ELF-1 (cell line): ENCODE results near the gene SGCA.

ENCODE experiments used
- DNase-seq: peaks from one replicate; pipeline ENCODE4 v3.0.0-alpha.2; 2016; ENCODE audit warnings: low read depth, low spot score

Gene SGCA

GRCh38 chr17:50165867-50166517 lies at the start of gene SGCA:
SGCA (plus strand) TSS chr17:50166005; CDS start chr17:50166041, 36 bp downstream.
- no peak for DNase-seq

GRCh38 chr17:50117202-50118051 lies 48.4 kb upstream of the SGCA start:
- peak; percentile 90 for DNase-seq

GRCh38 chr17:50118076-50118827 lies 47.6 kb upstream of the SGCA start:
- no peak for DNase-seq

GRCh38 chr17:50118828-50119218 lies 47.0 kb upstream of the SGCA start:
- no peak for DNase-seq

GRCh38 chr17:50120475-50121253 lies 45.1 kb upstream of the SGCA start:
- DNase-seq, result no peak

GRCh38 chr17:50122945-50123344 lies 42.9 kb upstream of the SGCA start:
- peak; percentile 61 for DNase-seq

- peak; percentile 76 for DNase-seq
Measured at GRCh38 chr17:50123649-50124349, 42.0 kb upstream of the SGCA start.

- no peak for DNase-seq
Measured at GRCh38 chr17:50125420-50125997, 40.3 kb upstream of the SGCA start.

- DNase-seq, result peak; percentile 23
Measured at GRCh38 chr17:50127697-50128361, 38.0 kb upstream of the SGCA start.

- peak; percentile 90 for DNase-seq
Measured at GRCh38 chr17:50128441-50129352, 37.1 kb upstream of the SGCA start.

- no peak for DNase-seq
Measured at GRCh38 chr17:50129353-50129727, 36.5 kb upstream of the SGCA start.

GRCh38 chr17:50129728-50130558 lies 35.9 kb upstream of the SGCA start, which contains the start of gene SAMD14:
SAMD14 (minus strand) TSS chr17:50130160; CDS start chr17:50124959, 5,201 bp downstream.
- peak; percentile 38 for DNase-seq

DNA sequence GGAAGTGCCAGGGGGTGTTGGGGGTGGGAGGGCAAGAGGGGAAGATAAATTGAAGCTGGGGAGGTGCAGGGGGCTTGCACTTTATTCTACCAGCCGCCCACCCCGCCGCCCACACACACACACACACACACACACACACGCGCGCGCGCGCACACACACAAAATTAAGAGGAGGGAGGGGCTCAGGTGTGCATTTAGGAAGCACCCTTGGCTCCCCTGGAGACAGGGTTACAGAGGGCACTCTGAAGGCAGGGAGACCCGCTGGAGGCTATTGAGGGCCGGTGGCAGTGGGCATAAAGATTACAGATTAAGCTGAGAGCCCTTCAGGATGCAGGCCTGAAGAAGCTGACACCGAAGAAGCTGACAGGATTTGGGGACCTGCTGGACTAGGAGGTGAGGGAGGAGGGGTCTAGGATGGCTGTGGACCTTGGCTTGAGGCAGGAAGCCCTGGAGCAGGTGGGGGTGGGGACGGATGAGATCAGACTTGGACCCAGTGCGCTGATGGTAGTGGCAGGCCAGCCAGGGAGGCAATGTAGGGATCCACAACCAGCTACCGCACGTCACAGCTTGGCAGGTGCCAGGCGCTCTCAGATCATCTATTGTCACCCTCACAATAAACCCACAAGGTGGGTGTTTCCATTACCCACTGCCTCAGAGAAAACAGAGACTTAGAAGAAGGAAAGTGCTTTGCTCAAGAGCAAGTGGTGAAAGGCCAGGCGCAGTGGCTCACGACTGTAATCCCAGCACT lies 35.1 kb upstream of the SGCA start:
- DNase-seq, result peak; percentile 58

- no peak for DNase-seq
Measured at GRCh38 chr17:50132104-50132794, 33.6 kb upstream of the SGCA start.

DNA sequence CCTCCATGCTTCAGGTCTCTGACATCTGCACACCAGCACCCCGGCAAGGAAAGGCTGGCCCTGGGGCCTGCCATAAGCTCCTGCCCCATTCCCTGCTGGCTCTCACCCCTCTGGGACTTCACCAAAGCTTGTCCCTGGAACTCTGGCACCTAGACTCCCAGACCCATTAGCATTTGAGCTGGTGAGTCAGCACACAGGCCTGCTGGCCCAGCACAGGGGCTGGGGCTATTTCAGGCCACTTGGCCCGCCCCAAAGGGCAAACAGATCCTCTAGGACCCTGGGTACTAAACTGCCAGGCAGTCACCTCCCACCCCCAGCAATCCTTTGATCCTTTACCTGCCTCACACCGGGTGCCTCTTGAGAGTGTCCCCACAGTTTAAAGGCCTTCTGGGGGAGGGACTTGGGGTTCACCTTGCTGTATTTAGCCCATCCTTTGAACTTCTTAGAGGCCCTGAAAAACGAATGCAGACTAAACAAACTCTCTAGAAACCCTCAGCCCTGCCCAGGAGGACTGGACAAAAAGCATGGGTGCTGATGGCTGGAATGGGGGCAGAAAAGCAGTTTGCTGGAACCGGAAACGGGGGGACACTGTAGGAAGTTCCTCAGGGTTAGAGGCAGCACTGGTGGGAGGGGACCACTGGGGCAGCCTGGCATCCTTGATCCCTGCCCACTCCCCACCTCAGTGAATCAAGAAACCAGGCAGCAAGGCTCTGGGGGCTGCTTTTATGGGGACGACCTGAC lies 32.6 kb upstream of the SGCA start:
- DNase-seq, result peak; percentile 74

- DNase-seq, result no peak
Measured at GRCh38 chr17:50133769-50134099, 32.1 kb upstream of the SGCA start.
